GM19238 (cell line): ENCODE measurements around the gene KIF2C.
"Not testable (repeated sequence)": the region's sequence is repeated elsewhere in the genome, so short reads cannot be mapped to it uniquely, and the experiment has no call there.

Source experiments
- DNase-seq: peaks from one replicate; pipeline ENCODE4 v3.0.0; 2011; ENCODE audit warnings: low spot score; ENCODE audit not compliant: insufficient read length

The KIF2C gene

DNA sequence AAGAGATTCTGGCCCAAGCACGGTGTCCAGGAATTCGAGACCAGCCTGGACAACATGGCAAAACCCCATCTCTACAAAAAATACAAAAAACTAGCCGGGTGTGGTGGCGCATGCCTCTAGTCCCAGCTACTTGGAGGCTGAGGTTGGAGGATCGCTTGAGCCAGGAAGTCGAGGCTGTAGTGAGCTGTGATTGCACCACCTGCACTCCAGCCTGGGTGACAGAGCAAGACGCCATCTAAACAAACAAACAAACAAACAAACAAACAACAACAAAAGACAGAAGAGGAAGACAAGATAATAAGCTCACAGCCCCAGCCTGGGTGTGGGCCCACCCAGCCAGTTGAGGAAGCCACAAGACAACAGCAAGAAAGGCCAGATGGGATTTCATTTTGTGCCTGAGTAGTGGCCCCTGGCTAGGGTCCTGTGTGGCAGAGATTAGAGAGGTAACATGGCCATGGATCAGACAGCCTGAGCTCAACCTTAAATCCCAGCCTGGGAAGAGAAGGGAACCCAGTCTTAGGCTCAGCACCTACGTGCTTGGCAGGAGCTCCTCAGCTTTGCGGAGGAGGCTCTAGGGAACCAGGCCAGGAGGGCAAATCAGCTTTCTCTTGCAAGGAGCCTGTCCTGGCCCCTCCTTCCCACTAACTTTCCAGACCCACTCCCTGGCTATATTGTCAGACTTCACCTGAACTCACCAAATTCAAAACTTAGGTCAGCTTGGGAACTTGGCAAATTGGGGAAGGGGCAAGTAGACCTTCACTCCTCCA lies 53.3 kb downstream of the KIF2C start:
- DNase-seq: no peak

DNA sequence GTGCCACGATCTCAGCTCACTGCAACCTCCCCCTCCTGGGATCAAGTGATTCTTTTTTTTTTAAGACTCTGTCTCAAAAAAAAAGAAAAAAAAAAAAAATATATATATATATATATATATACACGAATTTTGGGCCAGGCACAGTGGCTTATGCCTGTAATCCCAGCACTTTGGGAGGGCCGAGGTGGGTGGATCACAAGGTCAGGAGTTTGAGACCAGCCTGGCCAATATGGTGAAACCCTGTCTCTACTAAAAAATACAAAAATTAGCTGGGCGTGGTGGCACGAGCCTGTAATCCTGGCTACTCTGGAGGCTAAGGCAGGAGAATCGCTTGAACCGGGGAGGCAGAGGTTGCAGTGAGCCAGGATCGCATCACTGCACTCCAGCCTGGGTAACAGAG lies 58.2 kb downstream of the KIF2C start:
- DNase-seq: not testable (repeated sequence)

DNA sequence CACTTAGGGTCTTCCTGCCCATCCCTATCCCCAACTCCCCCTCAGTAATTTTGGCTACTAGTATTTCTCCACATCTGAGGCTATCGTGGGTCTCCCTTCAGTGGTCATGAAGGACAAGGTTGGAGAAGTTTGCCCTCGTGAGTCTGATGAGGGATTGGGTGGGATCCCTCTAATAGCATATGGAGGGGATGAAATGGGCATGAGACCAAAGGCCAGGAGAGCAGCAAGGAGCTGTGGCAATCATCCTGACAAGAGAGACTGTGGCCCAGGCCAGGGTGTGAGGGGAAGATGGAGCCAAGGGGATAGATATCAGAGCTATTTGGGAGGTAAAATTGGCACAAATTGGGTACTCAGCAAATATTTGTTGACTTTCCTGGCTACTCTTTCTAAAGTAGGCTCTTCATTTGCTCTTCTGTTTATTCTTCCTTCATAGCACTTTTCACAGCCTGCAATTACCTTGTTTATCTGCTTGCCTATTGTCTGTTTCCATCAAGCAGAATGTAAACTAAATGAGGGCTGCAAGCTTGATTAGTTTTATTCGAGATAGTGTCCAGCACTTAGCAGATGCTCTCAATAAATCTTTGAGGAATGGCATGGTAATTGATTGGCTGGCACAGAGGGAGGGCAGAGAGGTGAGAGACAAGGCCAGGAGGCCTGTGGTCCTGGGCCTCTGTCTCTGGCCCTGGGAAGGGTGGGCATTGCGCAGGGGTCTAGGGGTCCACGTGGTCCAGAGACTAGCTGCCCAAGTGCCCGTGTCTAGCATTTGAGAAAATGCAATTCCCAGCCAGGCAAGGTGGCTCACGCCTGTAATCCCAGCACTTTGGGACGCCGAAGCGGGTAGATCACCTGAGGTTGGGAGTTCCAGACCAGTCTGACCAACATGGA lies 59.1 kb downstream of the KIF2C start:
- DNase-seq: no peak

DNA sequence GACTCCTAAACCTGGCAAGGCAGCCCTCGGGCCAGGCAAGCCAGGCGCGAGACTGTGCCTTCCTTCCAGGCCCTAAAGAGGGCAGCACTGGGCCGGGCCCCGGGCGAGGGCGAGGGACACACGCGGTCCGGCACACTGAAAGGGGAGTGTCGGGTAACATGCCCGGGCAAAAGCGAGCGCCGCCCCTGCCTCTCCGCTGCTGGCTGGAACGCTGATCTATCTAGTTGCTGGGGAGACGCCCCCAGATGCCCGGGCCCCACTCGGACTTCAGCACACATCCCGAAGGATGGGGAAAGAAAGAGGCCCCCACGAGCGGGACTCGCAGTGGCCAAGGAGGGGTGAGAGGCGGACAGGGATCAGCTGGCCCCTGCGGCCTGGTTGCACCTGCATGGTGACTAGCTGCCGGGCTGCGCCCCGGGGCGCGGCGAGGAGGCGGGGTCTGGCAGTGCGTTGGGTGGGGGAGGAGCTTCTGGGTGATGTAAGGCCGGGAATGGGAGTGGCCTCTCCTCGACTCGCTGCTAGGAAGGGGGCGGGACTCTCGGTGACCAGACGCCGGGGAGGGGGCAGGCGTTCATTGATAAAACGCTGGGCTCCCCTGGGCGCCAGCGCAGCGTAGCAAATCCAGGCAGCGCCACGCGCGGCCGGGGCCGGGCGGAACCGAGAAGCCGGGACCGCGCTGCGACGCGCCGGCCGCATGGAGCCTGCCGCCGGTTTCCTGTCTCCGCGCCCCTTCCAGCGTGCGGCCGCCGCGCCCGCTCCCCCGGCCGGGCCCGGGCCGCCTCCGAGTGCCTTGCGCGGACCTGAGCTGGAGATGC lies 60.3 kb downstream of the KIF2C start, which contains the start of gene PLK3:
Gene PLK3 (plus strand): TSS at position 608 of the 815 bp plus-strand sequence. CDS start 87 bp downstream, at position 695.
- peak; percentile 98 for DNase-seq

DNA sequence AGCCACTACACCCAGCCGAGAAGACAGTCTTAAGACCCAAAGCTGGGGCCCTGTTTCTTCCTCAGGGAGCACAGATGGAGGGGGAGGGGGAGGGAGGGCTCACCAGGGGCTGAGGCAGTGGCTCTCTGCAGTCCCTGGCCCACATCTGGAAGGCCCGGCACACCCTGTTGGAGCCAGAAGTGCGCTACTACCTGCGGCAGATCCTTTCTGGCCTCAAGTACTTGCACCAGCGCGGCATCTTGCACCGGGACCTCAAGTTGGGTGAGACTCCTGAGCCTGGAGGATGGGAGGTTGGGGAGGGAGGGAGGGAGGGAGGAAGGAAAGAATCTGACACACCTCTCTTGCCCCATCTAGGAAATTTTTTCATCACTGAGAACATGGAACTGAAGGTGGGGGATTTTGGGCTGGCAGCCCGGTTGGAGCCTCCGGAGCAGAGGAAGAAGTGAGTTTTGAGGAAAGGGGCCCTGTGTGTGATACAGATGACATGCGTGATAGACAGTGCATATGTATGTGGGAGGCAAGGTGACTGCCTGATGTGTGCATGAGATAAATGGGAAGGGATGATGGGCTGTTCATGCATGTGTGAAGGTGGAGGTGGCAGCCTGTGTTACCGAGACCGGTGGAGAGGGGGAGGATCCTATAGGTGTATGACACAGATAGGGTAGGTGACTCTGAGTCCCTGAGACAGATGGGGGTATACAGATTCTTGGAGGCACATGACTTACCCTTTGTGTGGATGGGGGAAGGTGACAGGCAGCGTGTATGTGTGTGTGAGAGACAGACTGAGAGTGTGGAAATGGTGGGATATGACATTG lies 62.1 kb downstream of the KIF2C start:
- no peak for DNase-seq

DNA sequence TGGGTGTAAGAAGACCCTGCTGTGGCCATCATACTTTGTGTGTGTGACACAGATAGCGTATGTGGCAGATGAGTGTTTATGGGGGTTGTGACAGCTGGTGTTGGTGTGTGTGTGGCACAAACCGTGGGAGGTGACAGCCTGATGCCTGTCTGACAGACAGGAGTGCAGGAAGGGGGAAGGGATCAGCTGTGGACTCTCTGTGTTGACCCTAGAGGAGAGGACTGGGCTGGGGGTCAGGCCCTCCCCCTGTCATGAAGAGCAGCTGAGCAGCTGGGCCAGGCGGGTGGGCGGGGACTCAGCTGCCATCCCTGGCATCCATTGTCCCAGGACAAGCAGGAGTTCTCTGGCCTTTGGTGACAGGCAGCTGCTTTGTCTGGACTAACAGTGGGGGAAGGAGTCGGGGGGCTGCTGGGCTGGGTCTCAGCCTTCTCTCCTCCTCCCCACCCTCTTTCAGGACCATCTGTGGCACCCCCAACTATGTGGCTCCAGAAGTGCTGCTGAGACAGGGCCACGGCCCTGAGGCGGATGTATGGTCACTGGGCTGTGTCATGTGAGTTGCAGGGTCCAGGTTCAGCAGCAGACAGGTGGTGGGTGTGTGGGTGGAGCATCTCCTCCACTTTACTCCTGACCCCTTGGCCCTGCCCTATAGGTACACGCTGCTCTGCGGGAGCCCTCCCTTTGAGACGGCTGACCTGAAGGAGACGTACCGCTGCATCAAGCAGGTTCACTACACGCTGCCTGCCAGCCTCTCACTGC lies 62.8 kb downstream of the KIF2C start:
- no peak for DNase-seq

DNA sequence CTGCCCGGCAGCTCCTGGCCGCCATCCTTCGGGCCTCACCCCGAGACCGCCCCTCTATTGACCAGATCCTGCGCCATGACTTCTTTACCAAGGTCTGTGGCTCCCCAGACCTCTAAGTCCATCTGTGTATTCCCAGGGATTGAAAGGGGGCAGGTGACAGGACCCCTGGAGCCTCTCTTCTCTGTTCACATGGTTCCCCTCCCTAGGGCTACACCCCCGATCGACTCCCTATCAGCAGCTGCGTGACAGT lies 63.4 kb downstream of the KIF2C start:
- DNase-seq: no peak

DNA sequence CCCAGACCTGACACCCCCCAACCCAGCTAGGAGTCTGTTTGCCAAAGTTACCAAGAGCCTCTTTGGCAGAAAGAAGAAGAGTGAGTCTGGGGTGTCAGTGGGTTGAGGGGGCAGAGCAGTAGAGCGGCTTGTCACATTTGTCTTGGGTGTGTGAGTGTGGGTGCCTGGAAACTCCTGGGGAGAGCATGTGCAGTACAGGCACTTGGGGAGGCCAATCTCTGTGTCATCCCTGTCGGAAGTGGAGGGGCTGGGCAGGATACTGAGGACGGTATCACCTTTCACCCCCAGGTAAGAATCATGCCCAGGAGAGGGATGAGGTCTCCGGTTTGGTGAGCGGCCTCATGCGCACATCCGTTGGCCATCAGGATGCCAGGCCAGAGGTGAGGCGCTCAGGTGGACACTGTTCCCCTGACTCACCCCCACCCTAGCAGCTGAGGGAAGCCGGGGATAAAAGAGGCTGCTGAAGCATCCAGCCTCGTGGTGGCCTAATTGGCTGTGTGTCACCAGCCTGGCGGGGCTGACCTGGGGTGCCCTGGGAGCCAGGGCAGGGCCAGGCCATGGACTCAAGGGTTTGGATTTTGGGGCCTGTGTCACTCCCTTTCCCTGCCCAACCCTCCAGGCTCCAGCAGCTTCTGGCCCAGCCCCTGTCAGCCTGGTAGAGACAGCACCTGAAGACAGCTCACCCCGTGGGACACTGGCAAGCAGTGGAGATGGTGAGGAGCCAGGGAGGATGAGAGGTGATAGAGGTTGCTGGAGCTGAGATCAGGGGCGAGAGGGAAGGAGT lies 63.9 kb downstream of the KIF2C start:
- DNase-seq: no peak

DNA sequence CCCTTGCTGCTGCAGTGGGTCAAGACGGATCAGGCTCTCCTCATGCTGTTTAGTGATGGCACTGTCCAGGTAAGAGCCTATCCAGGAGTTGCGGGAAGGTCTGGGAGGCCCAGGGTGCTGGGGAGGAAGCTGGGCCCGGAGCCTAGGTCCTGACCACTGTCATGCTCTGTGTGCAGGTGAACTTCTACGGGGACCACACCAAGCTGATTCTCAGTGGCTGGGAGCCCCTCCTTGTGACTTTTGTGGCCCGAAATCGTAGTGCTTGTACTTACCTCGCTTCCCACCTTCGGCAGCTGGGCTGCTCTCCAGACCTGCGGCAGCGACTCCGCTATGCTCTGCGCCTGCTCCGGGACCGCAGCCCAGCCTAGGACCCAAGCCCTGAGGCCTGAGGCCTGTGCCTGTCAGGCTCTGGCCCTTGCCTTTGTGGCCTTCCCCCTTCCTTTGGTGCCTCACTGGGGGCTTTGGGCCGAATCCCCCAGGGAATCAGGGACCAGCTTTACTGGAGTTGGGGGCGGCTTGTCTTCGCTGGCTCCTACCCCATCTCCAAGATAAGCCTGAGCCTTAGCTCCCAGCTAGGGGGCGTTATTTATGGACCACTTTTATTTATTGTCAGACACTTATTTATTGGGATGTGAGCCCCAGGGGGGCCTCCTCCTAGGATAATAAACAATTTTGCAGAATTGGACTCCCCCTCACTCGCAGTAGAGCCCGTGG lies 65.8 kb downstream of the KIF2C start:
- no peak for DNase-seq

DNA sequence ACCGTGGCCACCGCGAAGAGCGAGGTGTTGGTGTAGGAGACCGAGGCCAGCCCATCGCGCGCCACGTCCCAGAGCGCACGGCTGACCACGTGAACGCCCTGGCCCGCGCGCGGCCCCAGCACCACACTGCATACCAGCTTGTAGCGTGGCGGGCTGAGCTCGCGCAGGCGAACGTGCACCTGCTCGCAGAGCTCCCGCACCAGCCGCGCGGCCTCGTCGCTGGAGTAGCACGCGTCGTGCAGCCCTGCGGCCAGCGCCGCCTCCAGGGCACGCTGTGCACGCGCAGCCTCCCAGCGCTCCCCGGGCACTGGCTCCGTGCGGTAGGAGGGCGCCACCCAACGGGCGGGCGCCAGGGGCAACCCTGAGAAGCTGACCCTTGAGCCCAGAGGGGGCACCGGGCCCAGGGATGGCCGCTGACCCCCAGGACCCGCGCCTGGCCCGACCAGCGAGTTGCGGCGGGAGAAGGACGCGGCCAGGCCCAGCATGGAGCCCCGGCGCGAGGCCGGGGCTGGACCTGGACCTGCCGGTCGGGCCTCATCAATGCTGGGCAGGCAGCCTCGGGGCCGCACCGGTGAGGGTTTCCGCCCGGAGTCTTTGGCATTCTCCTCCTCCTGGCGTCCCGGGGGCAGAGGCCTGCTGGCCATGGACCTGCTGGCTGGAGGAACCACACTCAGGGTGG lies 66.5 kb downstream of the KIF2C start:
- DNase-seq: no peak

DNA sequence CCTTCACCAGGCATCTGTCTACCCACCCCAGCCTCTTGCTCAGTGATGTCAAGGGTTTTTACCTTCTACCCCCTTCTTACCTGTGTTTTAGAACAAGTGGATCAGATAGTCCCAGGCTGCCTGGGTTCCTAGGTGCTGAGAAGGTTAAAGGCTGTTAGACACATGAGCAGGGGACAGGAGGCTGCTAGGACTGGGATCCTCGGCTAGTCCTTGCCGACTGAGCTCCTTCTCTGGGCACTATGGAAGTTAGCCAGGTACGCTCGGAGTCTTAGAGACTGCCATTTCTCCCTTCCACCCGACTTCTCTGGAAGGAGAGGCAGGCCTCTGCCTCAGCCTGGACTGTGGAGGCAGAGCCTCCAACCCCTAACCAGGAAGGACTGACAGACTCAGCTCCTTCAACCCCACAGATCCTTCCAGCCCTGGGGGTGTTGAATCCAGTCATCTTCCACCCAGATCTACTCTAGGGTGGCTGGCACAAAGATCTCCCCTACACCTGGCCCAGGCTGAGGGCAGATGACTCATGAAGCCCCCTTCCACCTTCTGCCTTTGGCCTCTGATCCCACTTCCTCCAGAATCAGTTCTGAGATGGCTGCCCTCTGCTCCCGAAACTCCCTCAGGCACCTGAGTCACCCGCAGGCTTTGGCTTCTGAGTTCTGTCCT lies 67.2 kb downstream of the KIF2C start, which contains the start of gene DYNLT4:
Gene DYNLT4 (minus strand): TSS at position 648 of the 660 bp plus-strand sequence. CDS start 683 bp downstream, outside the sequence.
- DNase-seq: no peak

DNA sequence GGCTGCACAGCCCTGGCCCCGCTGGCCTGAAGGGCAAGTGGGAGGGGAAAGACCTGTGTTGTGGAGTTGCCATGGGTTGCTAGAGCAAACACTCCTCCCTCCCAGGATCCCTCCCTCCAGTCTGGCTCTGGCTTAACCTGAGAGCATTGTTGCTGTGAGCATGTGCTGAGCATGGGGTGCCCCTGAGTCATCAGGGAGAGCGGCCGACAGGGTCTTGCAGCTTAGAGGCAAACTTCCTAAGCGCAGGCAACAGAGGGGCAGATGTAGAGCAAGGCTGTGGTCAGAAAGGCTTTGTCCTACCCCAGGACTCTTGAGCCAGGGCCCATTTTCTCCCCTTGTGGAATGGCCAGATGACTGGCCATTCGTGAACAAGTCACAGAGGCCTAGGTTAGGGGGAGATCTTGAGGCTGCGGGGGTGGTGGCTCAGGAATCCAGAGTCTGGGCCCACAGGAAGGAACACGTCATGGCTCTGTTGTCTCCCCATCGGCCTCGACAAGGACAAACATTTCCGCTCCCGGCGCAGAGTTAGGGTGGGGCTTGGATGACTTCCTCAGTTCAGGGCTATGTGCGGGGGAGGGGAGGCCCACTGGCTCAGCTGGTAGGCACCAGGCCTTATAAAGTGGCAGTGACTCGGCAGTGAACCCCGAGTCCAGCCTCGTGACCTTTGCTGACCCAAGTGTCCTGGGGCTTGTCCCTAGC lies 67.9 kb downstream of the KIF2C start:
- peak; percentile 72 for DNase-seq

DNA sequence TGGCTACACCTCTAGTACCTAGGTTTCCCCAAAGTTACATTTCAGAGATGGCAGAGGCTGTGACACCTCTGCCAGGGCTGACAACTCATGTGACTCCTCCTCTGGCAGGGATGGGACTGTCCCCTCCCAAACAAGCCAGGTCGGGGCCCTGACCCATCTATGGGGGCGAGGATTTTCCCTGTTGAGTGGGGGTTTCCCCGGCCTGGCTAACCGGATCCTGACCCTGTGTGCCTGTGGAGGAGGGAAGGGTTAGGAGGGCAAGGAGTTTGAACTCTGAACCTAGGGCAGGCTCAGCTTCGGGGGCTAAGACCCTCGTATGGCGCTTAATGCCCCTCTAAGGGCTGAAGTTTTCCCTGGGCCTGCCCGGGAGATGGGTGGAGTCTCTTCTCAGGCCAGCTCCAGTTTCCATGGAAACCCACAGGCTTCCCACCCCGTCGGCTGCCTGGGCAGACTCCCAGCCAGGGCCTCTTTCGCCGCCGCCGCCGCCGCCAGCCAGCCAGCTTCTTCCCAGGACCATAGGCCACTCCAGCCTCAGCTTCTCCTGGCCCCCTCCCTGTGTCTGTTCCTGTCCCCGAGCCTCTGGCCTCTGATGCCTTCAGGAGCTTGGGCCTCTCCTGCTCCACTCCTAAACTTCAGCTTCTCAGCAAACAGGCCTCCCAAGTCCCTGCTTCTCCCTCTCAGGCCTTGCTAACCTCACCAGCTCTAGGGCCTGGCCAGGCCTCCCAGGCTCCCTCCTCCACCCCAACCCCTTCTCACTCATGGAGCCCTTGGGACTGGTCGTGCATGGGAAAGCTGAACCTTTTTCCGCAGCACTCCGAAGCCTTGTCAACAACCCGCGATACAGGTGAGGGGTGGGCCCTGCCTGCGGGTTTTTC lies 68.7 kb downstream of the KIF2C start, which contains the start of gene BTBD19:
Gene BTBD19 (plus strand): TSS at position 461 of the 875 bp plus-strand sequence. CDS start 298 bp downstream, at position 759.
- no peak for DNase-seq

DNA sequence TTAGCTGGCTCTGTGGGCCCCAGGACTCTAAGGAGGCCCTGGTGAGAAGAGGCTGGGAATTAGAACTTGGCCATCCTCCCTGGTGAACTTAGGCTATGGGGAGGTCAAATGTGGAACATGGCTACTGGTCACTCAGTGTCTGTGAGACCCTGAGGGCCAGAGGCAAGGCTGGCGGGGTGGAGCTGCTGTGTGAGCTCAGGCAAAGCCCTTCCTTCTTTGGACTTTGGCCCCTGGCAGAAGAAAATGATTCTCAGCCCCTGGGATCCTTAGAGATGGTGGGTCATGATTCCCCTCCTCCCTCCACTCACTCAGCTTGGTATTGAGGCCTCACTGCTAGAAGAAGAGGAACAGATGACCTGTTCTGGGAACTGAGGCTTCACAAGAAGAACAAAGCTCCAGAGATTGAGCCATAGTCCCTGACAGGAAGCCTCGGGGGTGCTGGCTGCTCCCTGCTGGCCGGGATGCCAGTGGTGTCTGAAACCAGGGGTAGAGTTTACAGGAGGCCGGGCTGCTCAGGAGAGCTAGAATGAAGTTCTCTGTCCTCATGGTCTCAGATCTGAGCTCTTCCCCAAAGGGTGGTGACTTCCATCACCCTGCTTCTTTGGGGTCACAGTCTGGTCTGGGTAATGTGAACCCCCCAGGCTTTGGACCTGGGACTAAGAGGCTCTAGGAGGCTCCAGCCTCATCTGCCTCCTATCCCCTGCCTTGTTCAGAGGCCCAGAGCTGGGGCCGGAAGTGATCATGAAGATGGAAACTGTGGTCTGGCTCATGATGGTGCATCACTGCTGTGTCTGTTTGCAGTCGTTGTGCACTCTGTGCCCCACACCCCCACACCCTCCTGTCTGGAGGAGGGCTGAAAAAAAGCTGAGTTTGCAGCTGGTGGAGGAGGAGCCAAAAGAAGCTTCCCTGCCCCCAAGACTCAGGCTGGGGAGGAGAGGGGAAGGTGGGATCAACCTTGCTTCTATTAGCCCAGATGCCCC lies 69.6 kb downstream of the KIF2C start:
- DNase-seq: peak; percentile 82
